AG10803 (cell line): ENCODE data around the gene SGCD.

Source experiments
- DNase-seq: peaks from one replicate; pipeline ENCODE4 v3.0.0; 2010; ENCODE audit warnings: low read depth
- H3K4me3 ChIP-seq: 2 replicates; pipeline ENCODE4 v1.5.1; 2011; ENCODE audit warnings: mild to moderate bottlenecking, low read length, control low read depth
- CTCF ChIP-seq: conservative IDR thresholded peaks from 2 replicates; pipeline ENCODE4 v1.5.1; 2011; ENCODE audit warnings: mild to moderate bottlenecking, low read length, control low read depth, inconsistent platforms

SGCD gene

GRCh38 chr5:156794687-156795086, 467.7 kb downstream of the SGCD start:
- H3K4me3 ChIP-seq = no peak overlapping the region
- no peak for TF ChIP-seq CTCF
- no peak for DNase-seq

GRCh38 chr5:156798201-156798600, 471.2 kb downstream of the SGCD start:
- TF ChIP-seq CTCF = no peak
- DNase-seq = no peak
- no peak overlapping the region for H3K4me3 ChIP-seq

GRCh38 chr5:156799171-156799570, 472.2 kb downstream of the SGCD start:
- no peak for DNase-seq
- TF ChIP-seq CTCF = no peak

GRCh38 chr5:156800929-156801328, 474.0 kb downstream of the SGCD start:
- no peak for TF ChIP-seq CTCF
- DNase-seq = no peak
- H3K4me3 ChIP-seq = no peak overlapping the region

More at GRCh38 chr5:156799171-156799570, 472.2 kb downstream of the SGCD start:
- H3K4me3 ChIP-seq = no peak overlapping the region

- no peak for DNase-seq
- H3K4me3 ChIP-seq = no peak overlapping the region
- no peak for TF ChIP-seq CTCF
Observed at GRCh38 chr5:156802501-156802900, 475.5 kb downstream of the SGCD start.

GRCh38 chr5:156803404-156803803, 476.4 kb downstream of the SGCD start:
- DNase-seq = no peak
- no peak overlapping the region for H3K4me3 ChIP-seq
- TF ChIP-seq CTCF = no peak

GRCh38 chr5:156812959-156813358, 486.0 kb downstream of the SGCD start:
- DNase-seq = no peak
- H3K4me3 ChIP-seq = no peak overlapping the region
- TF ChIP-seq CTCF = no peak
